ENCODE measurements around the gene OPTC.

GRCh38 chr1:203456577-203456976 is 37.4 kb upstream of the OPTC start:
- TF ChIP-seq CREB1 (IDR thresholded peaks at IDR 0.05; ENCODE audit: low read depth) (no peak), NFIC (IDR thresholded peaks at IDR 0.05) (no peak), EP300 (IDR thresholded peaks at IDR 0.05; ENCODE audit: borderline replicate concordance) (no peak), CEBPB (IDR thresholded peaks at IDR 0.05) (no peak), RAD21 (IDR thresholded peaks at IDR 0.05; ENCODE audit: low read depth) (no peak), YY1 (IDR thresholded peaks at IDR 0.05; ENCODE audit: low read depth) (no peak), ZBTB7A (IDR thresholded peaks at IDR 0.05; ENCODE audit: low read depth) (no peak), MAX (IDR thresholded peaks at IDR 0.05) (no peak)
